Daoy (cell line): Measurements from ENCODE around the gene TMBIM1. TPM values are rescaled to one million over a fixed set of nuclear protein-coding genes. Genes with fewer than 3 reads are reported as not detected.
A peak's percentile ranks its signal among the peaks of the same experiment; 100 is the strongest.
"Not testable (repeated sequence)": the region's sequence is repeated elsewhere in the genome, so short reads cannot be mapped to it uniquely, and the experiment has no call there.

Experiments
- DNase-seq: peaks from one replicate; pipeline ENCODE4 v3.0.0-alpha.2; 2015; ENCODE audit warnings: low read depth
- total RNA-seq: library from RNA; depleted of rRNA; stranded (reverse); fragments of >200 nt; shearing (Covaris generic); gene quantifications from 2 replicates; pipeline ENCODE4 v1.2.3, GENCODE V29; 2014

The TMBIM1 gene
- total RNA-seq, 1 experiment from 2014 or later: 39.1 TPM

DNA sequence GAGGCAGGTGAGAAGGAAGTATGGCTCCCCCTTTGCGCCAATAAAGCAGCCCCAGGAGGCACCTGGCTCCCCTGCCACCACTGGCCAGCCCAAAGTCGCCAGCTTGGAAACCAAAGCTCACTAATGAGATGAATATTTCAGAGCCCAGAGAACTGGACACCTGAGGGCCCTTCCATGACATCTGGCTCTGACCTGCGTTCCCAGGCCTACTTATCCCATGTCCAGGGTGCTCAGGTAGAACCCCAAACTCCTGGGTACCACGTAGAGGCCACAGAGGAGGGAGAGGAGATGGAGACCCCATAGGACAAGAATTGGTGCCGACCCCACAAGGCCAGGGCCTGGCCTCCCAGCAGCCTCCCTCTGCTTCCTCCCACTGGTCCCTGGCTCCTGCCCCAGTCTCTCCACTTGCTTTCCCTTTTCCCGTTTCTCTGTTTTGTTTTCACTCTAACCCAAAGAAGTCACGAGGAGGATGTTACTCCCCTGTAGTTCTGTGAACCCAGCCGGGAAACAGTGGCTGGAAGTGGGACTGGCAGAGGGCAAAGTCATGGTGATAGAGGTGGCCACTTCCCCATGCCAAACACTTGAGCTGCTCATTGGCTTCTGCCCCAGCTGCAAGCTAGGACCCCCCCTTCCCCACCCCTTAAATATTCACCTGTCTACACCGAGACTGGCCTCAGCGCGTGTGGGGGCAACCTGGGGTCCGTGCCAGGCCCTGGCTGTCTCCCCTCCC, 820 bp downstream of the TMBIM1 start:
- DNase-seq: peak; percentile 21

DNA sequence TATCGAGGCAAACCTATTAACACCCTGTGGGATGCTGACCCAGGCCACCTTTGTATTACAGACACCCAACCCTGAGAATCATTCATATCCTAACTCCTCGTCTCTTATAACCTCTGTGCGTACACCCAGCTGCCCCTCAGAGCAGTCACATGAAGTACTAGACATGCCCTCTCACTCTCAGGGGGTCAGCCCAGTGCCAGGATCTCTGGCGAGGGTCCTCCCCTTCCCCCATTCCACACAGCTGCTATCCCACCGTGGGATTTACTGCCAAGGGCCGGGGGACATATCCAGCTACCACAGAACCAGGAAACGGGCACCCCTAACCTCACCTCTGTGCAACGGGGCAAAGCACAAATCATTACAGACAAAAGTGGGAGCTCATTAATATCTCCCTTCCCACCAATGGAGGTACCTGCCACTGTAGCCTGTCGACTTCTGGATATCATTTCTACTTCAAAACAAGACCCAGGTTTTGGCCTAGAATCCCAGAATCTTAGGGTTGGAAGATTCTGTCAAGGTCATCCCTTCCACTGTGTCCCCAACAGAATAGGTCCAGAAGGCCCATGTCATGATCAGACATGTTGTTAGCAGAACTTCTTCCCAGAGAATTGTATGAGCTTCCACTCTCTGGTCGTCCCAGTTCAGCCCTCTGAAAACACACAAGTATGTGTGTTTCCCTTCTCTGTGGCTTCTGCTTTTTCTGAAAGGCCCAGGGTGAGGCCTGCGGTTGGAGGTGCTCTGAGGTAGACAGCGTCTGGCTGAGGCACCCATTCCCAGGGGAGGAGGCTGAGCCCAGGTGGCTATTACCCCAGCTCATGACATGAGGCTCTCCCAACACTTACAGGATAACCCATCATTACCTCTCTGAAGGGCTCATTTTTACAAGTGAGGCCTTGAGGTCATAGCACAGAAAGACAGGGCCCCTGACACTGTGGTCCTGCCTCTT, 1.7 kb downstream of the TMBIM1 start:
- no peak for DNase-seq

DNA sequence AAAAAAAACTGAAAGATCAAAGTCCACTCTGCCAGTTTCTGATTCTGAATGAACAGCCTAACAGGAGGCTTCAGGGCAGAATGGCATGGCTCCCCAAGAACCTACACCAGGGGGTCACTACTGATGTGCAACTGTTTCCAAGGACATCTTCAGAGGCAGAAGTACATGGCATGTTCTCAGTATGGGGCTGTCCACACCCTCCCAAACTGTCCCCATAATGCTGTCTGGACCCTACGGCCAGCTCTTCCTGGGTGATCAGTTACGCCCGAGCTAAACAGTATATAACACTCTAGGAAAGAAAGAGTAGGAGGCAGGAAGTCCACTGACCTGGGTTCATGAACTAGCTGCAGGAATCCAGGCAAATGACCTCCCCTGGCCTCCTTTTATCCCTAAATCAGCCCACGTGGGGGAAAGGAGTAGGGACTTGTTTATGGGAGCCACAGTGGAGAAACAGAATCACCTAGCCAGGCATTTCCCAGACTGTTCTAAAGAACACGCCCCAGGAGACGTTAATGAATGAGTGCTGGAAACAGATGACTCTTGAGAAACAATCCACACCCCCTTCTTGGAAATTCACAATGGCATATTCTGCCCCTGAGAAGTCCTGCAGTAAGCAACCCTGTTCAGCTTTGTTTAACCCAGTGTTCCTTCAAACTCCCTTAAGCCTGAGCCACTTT, 2.5 kb downstream of the TMBIM1 start:
- DNase-seq: no peak

DNA sequence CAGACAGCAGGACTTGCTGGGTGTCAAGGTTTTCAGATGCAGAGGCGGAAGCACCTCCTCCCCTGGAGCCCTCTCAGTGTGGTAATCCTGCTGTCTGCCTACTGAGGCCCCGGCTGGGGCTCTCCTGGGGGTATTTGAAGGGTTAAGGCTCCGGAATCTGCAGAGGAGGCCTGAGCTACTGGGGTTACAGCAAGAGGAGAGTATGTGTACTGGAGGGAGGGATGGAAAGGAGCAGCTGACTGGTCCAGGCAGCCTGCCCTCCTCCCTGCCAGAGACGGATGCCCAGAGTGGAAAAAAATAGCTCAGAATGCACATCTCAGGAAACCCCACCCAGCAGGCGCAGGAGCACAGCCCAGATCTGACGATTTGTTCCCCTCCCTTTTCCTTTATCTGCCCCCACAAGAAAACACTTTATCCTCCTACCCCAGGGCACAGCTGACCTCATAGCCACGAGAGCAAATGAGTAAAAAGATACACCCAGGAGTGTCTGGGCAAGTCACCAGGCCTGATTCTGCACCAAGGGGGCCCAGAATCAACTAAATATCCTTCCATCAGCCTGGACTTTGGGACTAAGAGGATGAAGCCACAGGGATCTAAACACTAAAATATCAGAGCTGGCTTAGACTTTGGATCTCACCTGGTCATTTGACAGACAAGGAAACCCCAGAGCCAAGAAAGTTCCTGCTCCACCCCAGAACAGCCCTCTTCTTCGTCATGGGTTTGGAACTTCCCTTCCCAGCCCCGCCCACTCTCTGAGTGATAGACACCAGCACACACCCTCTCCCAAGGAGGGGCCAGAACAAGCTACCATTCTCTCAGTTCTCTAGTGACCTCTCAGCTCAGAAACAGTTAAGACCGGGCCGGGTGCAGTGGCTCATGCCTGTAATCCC, 5.5 kb downstream of the TMBIM1 start:
- peak; percentile 95 for DNase-seq

DNA sequence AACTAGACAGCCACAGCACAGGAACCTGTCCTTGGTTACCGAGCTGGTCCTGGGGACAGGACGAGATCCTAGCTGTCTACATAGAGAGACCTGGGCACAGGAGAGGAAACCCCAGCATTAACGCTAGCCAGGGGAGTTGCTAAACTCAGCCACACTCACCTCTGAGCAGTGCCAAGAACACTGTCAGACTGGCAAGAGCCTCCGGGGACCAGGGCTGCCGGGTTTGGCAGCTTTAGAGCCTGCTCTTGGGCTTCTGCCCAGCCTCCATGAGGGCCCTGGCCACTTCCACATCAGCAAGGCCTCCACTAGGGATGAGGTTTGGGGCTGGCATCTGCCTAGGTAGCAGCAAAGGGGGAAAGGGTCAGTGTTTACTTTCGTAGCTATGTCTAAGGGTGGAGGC, 6.7 kb downstream of the TMBIM1 start:
- no peak for DNase-seq

DNA sequence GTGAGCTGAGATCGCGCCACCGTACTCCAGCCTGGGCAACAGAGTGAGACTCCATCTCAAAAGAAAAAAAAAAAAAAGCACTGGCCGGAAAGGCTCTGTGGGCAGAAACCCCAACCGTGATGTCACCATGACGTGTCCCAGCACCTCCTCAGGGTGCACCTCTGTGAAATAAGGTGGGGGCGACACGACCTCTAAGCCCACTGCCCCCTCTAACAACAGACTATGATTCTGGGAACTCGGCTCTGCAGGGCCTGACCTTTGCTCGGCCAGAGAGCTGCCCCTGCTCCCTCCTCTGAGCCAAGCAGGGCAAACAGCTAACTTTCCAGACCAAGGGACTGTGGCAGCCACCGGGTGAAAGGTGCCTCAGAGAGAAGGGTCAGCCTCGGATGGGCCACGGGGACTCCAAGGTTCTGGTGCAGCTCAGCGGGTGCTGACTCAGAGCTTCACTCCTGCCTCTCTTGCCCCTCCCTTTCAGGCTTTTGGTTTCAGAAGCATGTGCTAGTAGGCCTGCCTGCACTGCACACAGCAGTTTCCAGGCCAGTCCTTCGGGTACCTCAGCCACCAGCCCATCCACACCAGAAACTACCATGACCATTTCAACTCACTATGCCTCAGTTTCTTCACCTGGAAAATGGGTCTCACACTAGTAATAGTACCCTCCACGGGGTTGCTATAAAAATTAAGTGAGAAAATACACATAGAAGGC, 8.0 kb downstream of the TMBIM1 start:
- peak; percentile 84 for DNase-seq

DNA sequence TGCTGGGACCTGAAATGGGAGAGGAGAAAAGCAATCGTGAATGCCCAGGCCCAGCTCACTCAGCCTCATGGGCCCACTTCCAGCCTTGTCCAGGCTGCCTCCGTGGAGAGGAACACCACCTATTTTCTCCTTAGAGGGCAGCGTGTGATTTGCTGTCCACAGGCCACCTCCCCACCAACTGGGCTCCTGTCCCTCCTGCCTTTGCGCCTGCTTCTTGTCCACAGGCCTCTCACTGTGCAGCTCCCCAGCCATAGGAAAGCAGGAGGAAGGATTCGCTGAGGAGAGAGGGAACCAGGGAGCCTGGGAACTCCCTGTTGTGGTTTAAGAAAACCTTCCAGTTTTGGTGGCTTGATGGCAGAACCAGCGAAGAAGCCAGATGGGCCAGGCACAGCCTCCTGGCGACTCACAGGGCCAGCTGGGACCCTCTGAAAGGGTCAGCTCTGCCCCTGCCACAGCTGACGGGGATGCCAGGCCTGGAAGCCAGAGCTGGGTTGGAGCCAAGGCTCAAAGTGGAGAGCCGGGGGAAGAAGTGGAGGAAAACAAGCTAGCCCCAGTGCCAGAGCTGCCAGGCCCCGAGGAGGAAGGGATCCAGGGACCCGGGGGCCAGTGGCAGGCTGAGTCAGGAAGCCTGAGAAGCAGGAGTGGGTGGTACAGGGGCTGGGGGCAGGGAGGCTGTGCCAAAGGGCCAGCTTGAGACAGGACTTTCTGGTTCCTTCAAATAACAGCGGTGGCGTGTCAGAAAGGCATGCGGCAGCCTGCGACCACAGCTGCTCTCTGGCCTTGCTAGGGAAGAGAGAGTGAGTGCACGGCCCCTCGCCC, 9.9 kb downstream of the TMBIM1 start:
- DNase-seq: peak; percentile 65

DNA sequence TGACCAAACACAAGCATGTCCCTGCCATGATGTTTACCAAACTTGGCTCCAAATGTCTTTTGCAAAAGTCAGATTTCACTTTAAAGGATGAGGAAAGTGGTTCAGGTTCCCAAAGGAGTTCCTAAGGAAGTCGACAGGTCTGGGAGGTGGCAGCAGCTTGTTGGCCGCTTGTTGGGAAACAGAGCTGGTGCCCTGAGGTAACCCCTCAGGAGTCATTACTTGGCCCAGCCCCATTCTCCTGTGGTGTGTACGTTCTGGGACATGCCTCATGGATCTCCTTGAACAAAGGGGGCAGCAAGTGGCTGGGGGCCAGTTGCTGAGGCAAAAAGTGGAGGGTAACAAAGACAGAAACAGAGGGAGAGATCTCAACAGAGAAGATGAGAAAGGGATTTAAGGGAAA, 10.9 kb downstream of the TMBIM1 start:
- DNase-seq: no peak

DNA sequence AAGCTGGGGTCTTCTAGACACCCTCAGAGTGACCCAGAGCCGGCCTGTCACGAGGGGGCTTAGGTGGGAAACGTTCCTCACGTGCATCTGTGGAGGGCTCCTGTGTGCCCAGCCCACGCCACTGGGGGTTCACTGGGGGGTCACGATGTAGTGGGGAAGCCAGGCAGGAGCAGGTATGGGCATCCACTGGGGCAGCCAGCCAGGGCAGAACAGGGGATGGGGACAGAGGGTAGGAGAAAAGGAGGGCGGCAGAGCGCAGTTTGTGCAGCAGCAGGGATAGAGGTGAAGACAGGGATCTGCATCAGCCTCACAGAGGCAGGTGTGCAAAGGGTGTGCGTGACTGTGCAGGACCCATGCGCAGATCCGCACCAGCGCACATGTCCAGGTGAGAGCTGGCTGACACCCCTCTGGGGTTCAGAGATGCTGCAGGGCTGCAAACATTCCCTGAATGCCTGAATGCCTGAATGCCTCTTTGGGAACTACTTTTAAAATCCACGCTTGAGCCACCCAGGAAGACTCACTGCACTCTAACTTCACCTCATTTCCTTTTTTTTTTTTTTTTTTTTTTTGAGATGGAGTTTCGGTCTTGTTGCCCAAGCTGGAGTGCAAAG, 11.9 kb downstream of the TMBIM1 start:
- DNase-seq: no peak

DNA sequence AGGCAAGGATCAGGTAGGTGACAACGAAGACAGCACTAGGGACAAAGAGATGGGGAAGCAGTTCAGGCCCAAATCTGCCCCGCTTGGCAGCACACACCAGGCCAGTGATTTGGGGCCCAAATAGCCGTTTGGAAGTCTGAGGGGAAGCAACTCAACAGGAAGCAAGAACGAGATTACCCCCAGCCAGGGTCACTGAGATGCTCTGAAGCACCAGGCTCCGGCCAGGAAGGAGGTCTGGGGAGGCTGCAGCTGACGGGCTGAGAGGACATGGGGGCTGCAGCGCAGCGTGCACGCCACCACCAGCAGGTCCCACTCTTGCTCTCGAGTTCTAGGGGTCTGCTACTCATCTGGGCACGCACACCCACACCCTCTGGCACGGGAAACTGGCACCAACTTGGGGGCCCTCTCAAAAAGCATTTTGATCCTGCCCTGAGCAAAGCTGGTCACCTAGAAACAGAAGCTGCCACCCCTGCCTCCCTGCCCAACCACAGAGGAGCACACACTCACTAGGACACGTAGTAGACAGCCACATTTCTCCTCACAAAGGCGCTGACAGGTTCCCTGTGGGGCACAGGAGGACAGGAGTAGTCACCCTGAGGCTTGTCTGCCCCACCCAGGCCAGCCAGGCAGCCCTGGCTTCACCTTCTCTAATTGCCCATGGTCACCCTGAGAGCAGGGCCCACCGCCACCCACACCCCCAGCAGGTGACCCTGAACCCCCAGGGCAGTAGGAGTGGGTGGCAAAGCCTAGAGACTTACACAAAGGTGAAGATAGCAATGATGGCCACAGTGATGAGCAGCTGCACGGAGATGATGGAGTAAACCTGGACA, 13.6 kb downstream of the TMBIM1 start:
- no peak for DNase-seq

DNA sequence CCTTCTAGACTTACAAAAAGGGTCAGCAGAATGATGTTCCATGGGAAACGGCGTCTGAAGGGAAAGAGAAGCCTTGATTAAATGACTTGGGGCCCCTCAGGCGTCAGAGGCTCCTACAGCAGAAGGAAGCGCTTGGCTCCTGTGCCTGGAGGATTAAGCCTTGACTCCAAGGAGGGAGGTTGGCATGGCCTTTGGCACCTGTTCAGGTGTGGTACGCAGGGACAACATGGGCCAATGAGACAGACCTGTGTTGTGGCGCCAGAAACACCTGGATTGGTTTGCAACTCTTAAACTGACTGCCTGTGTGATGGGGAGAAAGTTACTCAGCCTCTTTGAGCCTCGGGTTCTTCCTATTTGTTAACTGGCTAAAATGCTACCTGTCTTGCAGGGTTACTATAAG, 14.4 kb downstream of the TMBIM1 start:
- DNase-seq: no peak

DNA sequence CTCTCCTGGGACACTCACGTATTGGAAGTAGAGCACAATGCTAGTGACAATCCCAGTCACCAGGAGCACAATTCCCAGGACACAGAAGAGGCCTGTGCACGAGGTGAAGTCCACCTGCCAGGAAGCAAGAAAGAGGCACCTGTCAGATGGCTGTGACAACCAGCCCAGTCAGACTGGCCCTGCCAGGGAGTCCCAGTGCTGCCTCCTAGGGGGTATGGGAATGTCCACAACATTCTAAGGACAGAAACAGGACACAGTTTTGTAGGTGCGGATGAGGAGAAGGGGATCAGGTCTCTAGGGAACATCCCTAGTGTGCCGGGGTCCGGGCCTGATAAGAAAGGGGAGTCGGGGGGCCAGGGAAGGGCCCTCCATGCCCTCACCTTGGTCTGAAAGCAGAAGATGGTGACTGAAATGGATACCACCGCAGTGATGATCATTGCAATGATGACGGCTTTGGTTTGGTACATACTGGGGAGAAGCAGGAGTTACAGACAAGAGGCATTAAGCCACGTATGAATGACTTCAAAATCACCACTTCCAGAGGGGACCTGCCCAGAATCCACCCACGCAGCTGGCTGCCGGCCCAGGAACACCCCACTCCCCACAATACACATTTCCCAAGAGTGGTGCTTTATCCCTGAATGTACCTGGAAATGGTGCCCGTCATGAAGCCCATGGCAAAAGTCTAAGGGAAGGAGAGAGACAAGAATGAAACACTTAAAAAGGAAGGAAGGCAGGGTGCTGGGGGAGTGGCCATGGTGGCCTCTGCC, 15.1 kb downstream of the TMBIM1 start:
- DNase-seq: no peak

DNA sequence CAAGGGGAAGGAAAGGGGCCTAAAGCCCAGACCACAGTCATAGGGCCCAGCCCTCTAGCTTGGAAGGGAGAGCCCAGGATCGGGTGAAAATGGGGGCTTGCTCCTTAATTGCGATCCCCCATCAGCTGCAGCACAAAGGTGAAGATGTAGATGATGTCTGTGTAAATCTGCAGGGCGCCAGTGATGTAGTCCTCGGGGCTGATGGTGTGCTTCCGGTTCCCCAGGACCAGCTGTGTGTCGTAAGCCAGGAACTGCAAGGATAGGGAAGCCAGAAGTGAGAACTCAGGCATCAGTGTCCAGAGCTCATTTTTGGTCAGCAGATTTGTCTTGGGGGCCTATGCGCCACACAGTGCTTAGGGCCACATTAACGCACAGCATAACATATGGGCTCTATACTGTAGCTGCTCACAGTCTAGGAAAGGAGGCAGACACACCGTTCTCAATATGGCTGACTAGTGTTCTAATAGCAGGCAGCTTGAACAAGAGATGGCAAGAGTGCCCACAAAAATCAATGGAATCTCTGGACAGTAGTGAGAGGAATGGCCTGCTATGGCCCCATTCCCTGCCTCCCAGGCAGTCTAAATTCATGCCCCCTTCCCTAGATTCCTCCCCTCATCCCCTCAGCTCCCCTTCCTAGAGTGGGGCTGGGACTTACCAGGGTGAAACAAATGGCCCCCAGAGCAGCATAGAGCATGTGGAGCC, 16.8 kb downstream of the TMBIM1 start:
- no peak for DNase-seq

DNA sequence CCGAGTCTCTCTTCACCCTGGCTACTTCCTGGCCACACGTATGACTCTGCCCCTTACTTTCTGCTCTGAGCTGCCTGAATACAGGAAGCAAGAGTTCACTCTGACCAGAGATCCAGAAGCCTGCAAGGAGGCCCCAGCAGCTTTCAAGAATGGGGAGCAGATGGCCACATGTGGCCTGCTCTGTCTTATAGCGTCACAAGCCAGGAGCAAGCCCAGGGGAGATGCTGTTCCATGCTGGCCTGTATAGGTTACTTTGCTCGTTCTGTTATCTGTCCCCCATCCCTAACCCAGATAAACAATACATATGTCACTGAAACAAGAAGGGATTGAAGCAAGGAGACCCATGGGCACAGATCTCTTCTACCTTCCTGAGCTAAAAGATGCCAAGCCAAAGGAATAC, 17.7 kb downstream of the TMBIM1 start:
- no peak for DNase-seq

DNA sequence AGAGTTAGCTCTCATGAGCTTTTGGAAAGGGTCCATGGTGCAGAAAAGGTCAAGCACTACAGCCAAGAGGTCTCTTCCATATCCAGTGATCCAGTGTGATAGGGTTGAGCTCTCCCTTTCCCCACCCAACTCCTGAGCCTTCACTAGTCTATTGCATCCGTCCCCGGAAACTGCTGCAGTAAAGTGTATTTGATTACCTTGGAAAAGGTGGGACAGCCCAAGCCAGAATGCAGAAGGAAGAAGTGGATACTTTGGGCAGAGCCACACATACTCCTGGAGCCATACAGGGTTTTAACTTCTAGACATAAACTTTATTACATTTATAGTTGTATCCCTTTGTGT, 18.4 kb downstream of the TMBIM1 start:
- no peak for DNase-seq

DNA sequence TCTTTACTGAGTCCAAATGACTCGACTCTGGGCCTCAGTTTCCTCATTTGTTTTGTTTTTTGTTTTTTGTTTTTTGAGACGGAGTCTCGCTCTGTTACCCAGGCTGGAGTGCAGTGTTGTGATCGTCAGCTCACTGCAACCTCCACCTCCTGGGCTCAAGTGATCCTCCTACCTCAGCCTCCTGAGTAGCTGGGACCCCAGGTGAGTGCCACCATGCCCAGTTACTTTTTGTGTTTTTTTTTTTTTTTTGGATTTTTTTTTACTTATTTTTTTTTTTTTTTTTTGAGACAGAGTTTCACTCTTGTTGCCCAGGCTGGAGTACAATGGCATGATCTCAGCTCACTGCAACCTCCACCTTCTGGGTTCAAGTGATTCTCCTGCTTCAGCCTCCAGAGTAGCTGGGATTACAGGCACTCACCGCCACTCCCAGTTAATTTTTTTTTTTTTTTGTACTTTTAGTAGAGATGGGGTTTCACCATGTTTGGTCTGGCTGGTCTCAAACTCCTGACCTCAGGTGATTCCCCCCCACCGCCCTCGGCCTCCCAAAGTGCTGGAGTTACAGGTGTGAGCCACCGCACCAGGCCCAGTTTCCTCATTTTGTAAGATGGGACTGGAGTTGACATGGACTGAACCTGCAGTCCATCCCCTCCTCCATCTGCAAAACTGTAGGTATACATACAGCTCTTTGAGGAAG, 18.9 kb downstream of the TMBIM1 start:
- not testable (repeated sequence) for DNase-seq
